Coronary artery (tissue), 2 donors: ENCODE data around the gene RAB27B.
"Not testable (repeated sequence)": the region's sequence is repeated elsewhere in the genome, so short reads cannot be mapped to it uniquely, and the experiment has no call there.

Experiments
- DNase-seq: peaks from one replicate; pipeline ENCODE4 v3.0.0-alpha.2; 2017; ENCODE audit warnings: low spot score
- H3K27ac ChIP-seq, 2 donors: fragments of 200-600 bp; sonication (generic); one replicate each; pipeline ENCODE4 v1.5.1; 2016 to 2019
- H3K4me3 ChIP-seq: fragments of 200-600 bp; sonication (generic); 2 replicates; pipeline ENCODE4 v1.5.1; 2016; ENCODE audit warnings: mild to moderate bottlenecking, moderate library complexity
- CTCF ChIP-seq: fragments of 200-600 bp; sonication (generic); IDR thresholded peaks from one replicate; pipeline ENCODE4 v1.5.1; 2019; ENCODE audit warnings: antibody characterized with exemption

Gene RAB27B

GRCh38 chr18:54802686-54803395 lies 25.4 kb upstream of the RAB27B start:
- TF ChIP-seq CTCF, result no peak
- no peak overlapping the region for H3K4me3 ChIP-seq
- no peak for DNase-seq
- H3K27ac ChIP-seq, result no peak overlapping the region

- no peak for DNase-seq
- Histone ChIP-seq H3K4me3 (no peak overlapping the region), H3K27ac (no peak overlapping the region)
- no peak for TF ChIP-seq CTCF
Observed at GRCh38 chr18:54805571-54806334, 22.5 kb upstream of the RAB27B start.

- no peak for DNase-seq
- no peak for TF ChIP-seq CTCF
- no peak overlapping the region for H3K27ac ChIP-seq
Observed at GRCh38 chr18:54806526-54806925, 21.8 kb upstream of the RAB27B start.

GRCh38 chr18:54807303-54807702 lies 21.0 kb upstream of the RAB27B start:
- H3K27ac ChIP-seq, result no peak overlapping the region
- no peak overlapping the region for H3K4me3 ChIP-seq
- no peak for DNase-seq
- no peak for TF ChIP-seq CTCF

More at GRCh38 chr18:54806526-54806925, 21.8 kb upstream of the RAB27B start:
- no peak overlapping the region for H3K4me3 ChIP-seq

- not testable (repeated sequence) for DNase-seq, H3K4me3 ChIP-seq, H3K27ac ChIP-seq
Observed at GRCh38 chr18:54810662-54811061, 17.6 kb upstream of the RAB27B start.

- no peak overlapping the region for H3K27ac ChIP-seq
- no peak for TF ChIP-seq CTCF
- H3K4me3 ChIP-seq, result no peak overlapping the region
- no peak for DNase-seq
Observed at GRCh38 chr18:54812885-54813284, 15.4 kb upstream of the RAB27B start.

GRCh38 chr18:54813305-54813704 lies 15.0 kb upstream of the RAB27B start:
- no peak overlapping the region for H3K27ac ChIP-seq
- no peak for DNase-seq
- no peak for TF ChIP-seq CTCF

More at GRCh38 chr18:54813305-54813704, 15.0 kb upstream of the RAB27B start:
- no peak overlapping the region for H3K4me3 ChIP-seq
